ENCODE measurements around the gene RPTOR.

The RPTOR gene

GRCh38 chr17:80807882-80808281 is 263.2 kb downstream of the RPTOR start:
- in situ Hi-C loops (cut with HindIII; ENCODE audit: low pct_ligation_motif_present, low sequenced_read_pairs): no loop called here
- H3K27ac ChIP-seq: no peak overlapping the region
- no peak for TF ChIP-seq CTCF (IDR thresholded peaks at IDR 0.05; ENCODE audit: low read depth, low read length, missing control alignments)
- no peaks in the 10 kb centered on the region for H3K27me3 ChIP-seq (replicated peaks)
- H3K4me3 ChIP-seq (ENCODE audit: low read depth, low read length): no peak overlapping the region
- no peak for DNase-seq
- no peaks in the 10 kb centered on the region for H3K36me3 ChIP-seq (replicated peaks)

- Histone ChIP-seq H3K4me3 (ENCODE audit: low read depth, low read length) (no peak overlapping the region), H3K27ac (no peak overlapping the region), H3K27me3 (replicated peaks) (no peaks in the 10 kb centered on the region), H3K36me3 (replicated peaks) (no peaks in the 10 kb centered on the region)
- no peak for TF ChIP-seq CTCF (IDR thresholded peaks at IDR 0.05; ENCODE audit: low read depth, low read length, missing control alignments)
- in situ Hi-C loops (cut with HindIII; ENCODE audit: low pct_ligation_motif_present, low sequenced_read_pairs): no loop called here
- no peak for DNase-seq
These were observed 266.8 kb downstream of the RPTOR start for GRCh38 chr17:80811181-80812105.

- Histone ChIP-seq H3K27me3 (replicated peaks) (no peaks in the 10 kb centered on the region), H3K36me3 (replicated peaks) (no peaks in the 10 kb centered on the region), H3K27ac (no peak overlapping the region), H3K4me3 (ENCODE audit: low read depth, low read length) (no peak overlapping the region)
- TF ChIP-seq CTCF (IDR thresholded peaks at IDR 0.05; ENCODE audit: low read depth, low read length, missing control alignments): no peak
- DNase-seq: no peak
- in situ Hi-C loops (cut with HindIII; ENCODE audit: low pct_ligation_motif_present, low sequenced_read_pairs): no loop called here
These were observed 267.9 kb downstream of the RPTOR start for GRCh38 chr17:80812362-80813088.

GRCh38 chr17:80813318-80813717 is 268.7 kb downstream of the RPTOR start:
- in situ Hi-C loops (cut with HindIII; ENCODE audit: low pct_ligation_motif_present, low sequenced_read_pairs): no loop called here
- no peak overlapping the region for H3K4me3 ChIP-seq (ENCODE audit: low read depth, low read length)
- no peak for DNase-seq
- no peak for TF ChIP-seq CTCF (IDR thresholded peaks at IDR 0.05; ENCODE audit: low read depth, low read length, missing control alignments)
- H3K36me3 ChIP-seq (replicated peaks): no peaks in the 10 kb centered on the region
- no peaks in the 10 kb centered on the region for H3K27me3 ChIP-seq (replicated peaks)
- no peak overlapping the region for H3K27ac ChIP-seq

DNA sequence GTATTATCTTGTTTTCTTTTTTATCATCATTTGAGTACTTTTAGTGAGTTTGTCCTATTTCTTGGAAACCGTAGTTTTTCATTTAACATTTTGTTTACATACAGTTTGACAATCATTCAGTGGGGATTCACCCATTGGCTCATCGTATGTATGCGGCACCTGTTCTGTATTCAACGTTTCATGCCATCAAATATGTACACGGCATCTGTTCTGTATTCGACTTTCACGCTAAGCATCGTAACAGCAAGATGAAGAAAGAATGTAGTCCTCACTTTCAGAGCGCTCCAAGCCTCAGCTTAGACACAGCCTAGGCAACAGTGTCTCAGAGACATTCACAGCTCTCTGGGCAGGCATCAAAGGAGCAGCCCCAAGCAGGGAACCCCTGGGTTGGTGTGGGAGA is 269.9 kb downstream of the RPTOR start:
- H3K36me3 ChIP-seq (replicated peaks): no peaks in the 10 kb centered on the region
- no peak for TF ChIP-seq CTCF (IDR thresholded peaks at IDR 0.05; ENCODE audit: low read depth, low read length, missing control alignments)
- no peak overlapping the region for H3K27ac ChIP-seq
- H3K27me3 ChIP-seq (replicated peaks): no peaks in the 10 kb centered on the region
- DNase-seq: no peak
- in situ Hi-C loops (cut with HindIII; ENCODE audit: low pct_ligation_motif_present, low sequenced_read_pairs): no loop called here
- no peak overlapping the region for H3K4me3 ChIP-seq (ENCODE audit: low read depth, low read length)
